Endothelial cell of hepatic sinusoid (primary cell): ENCODE measurements around the gene ANKRD65.
"Not testable (repeated sequence)": the region's sequence is repeated elsewhere in the genome, so short reads cannot be mapped to it uniquely, and the experiment has no call there.

ENCODE experiments used
- in situ Hi-C: cut with HindIII; loops from 2 replicates; pipeline ENCODE4 v1.10.0; 2017; ENCODE audit warnings: low sequenced_read_pairs

ANKRD65 gene

GRCh38 chr1:1399187-1399871, 21.7 kb downstream of the ANKRD65 start, which contains the start of gene CCNL2:
Gene CCNL2 (minus strand): TSS chr1:1399335. CDS start chr1:1399306, 29 bp downstream.
- in situ Hi-C loops: no loop called here

- in situ Hi-C loops: no loop called here
Observed at GRCh38 chr1:1398677-1399186, 22.3 kb downstream of the ANKRD65 start.

- in situ Hi-C loops: no loop called here
Observed at GRCh38 chr1:1397839-1398523, 23.1 kb downstream of the ANKRD65 start.

GRCh38 chr1:1395166-1395565, 25.9 kb downstream of the ANKRD65 start:
- in situ Hi-C loops: no loop called here

GRCh38 chr1:1394116-1394515, 27.0 kb downstream of the ANKRD65 start:
- in situ Hi-C loops: no loop called here

- in situ Hi-C loops: no loop called here
Observed at GRCh38 chr1:1393428-1393827, 27.6 kb downstream of the ANKRD65 start.

- in situ Hi-C loops: no loop called here
Observed at GRCh38 chr1:1393014-1393413, 28.1 kb downstream of the ANKRD65 start.

- in situ Hi-C loops: no loop called here
Observed at GRCh38 chr1:1391225-1391624, 29.9 kb downstream of the ANKRD65 start.

- in situ Hi-C loops: no loop called here
Observed at GRCh38 chr1:1390675-1391074, 30.4 kb downstream of the ANKRD65 start.

- in situ Hi-C loops: no loop called here
Observed at GRCh38 chr1:1388078-1388472, 33.0 kb downstream of the ANKRD65 start.

- in situ Hi-C loops: no loop called here
Observed at GRCh38 chr1:1387098-1388077, 33.7 kb downstream of the ANKRD65 start.

GRCh38 chr1:1385931-1386330, 35.1 kb downstream of the ANKRD65 start:
- in situ Hi-C loops: no loop called here

- in situ Hi-C loops: not testable (repeated sequence)
Observed at GRCh38 chr1:1385339-1385738, 35.7 kb downstream of the ANKRD65 start.

- in situ Hi-C loops: no loop called here
Observed at GRCh38 chr1:1381294-1381693, 39.8 kb downstream of the ANKRD65 start.

GRCh38 chr1:1380860-1381259, 40.2 kb downstream of the ANKRD65 start:
- in situ Hi-C loops: no loop called here

GRCh38 chr1:1377540-1378205, 43.4 kb downstream of the ANKRD65 start:
- in situ Hi-C loops: loop anchor here (10.0 kb wide), 4 partner anchors 103 to 177 kb away; partner anchors contain the start of gene UBE2J2

- in situ Hi-C loops: loop anchor here (10.0 kb wide), 4 partner anchors 102 to 178 kb away; partner anchors contain the start of gene UBE2J2
Observed at GRCh38 chr1:1376551-1377226, 44.4 kb downstream of the ANKRD65 start.

- in situ Hi-C loops: loop anchor here (5.0 to 10.0 kb wide), 6 partner anchors 77 to 263 kb away; partner anchors contain the start of gene UBE2J2
Observed at GRCh38 chr1:1374929-1375662, 46.0 kb downstream of the ANKRD65 start, which contains the start of gene AURKAIP1. Gene AURKAIP1 (minus strand): TSS chr1:1375207. CDS start chr1:1374756, 451 bp downstream.

GRCh38 chr1:1374589-1374928, 46.5 kb downstream of the ANKRD65 start:
- in situ Hi-C loops: loop anchor here (5.0 to 10.0 kb wide), 6 partner anchors 78 to 262 kb away; partner anchors contain the start of gene UBE2J2
